ENCODE data around the gene PNKD.
"Not testable (repeated sequence)": the region's sequence is repeated elsewhere in the genome, so short reads cannot be mapped to it uniquely, and the experiment has no call there.

DNA sequence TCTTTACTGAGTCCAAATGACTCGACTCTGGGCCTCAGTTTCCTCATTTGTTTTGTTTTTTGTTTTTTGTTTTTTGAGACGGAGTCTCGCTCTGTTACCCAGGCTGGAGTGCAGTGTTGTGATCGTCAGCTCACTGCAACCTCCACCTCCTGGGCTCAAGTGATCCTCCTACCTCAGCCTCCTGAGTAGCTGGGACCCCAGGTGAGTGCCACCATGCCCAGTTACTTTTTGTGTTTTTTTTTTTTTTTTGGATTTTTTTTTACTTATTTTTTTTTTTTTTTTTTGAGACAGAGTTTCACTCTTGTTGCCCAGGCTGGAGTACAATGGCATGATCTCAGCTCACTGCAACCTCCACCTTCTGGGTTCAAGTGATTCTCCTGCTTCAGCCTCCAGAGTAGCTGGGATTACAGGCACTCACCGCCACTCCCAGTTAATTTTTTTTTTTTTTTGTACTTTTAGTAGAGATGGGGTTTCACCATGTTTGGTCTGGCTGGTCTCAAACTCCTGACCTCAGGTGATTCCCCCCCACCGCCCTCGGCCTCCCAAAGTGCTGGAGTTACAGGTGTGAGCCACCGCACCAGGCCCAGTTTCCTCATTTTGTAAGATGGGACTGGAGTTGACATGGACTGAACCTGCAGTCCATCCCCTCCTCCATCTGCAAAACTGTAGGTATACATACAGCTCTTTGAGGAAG, 3.0 kb downstream of the PNKD start:
- not testable (repeated sequence) for TF ChIP-seq EZH2phosphoT487 (IDR thresholded peaks at IDR 0.05; ENCODE audit: low read depth)
- TF ChIP-seq, protein P1, sequence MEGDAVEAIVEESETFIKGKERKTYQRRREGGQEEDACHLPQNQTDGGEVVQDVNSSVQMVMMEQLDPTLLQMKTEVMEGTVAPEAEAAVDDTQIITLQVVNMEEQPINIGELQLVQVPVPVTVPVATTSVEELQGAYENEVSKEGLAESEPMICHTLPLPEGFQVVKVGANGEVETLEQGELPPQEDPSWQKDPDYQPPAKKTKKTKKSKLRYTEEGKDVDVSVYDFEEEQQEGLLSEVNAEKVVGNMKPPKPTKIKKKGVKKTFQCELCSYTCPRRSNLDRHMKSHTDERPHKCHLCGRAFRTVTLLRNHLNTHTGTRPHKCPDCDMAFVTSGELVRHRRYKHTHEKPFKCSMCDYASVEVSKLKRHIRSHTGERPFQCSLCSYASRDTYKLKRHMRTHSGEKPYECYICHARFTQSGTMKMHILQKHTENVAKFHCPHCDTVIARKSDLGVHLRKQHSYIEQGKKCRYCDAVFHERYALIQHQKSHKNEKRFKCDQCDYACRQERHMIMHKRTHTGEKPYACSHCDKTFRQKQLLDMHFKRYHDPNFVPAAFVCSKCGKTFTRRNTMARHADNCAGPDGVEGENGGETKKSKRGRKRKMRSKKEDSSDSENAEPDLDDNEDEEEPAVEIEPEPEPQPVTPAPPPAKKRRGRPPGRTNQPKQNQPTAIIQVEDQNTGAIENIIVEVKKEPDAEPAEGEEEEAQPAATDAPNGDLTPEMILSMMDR (IDR thresholded peaks at IDR 0.05; ENCODE audit: low read depth, low read length), result not testable (repeated sequence)
